HG03060 (cell line): ENCODE data around the gene ZNF12.
"Not testable (repeated sequence)": the region's sequence is repeated elsewhere in the genome, so short reads cannot be mapped to it uniquely, and the experiment has no call there.

ENCODE experiments used
- ATAC-seq: cut with Tn5 transposase; IDR thresholded peaks from one replicate; pipeline ENCODE4 v1.9.1; 2021; ENCODE audit warnings: low read depth, moderate number of reproducible peaks; ENCODE audit not compliant: unreplicated experiment

Gene ZNF12

GRCh38 chr7:6700793-6701192 is 6.0 kb downstream of the ZNF12 start:
- ATAC-seq: no peak

DNA sequence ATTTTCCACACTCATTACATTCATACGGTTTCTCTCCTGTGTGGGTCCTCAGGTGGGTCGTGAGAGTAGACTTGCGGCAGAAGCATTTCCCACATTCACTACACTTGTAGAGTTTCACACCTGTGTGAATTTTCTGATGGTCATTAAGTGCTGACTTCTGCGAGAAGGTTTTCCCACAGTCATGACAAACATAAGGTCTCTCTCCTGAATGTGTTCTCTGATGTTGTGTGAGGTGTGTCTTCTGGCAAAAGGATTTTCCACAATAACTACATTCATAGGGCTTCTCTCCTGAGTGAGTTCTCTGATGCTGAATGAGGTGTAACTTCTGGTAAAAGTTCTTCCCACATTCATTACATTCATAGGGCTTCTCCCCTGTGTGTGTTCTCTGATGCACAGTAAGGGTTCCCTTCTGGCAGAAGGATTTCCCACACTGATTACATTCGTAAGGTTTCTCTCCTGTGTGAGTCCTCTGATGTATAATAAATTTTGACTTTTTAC is 15.1 kb downstream of the ZNF12 start:
- no peak for ATAC-seq

GRCh38 chr7:6691103-6691502 is 15.6 kb downstream of the ZNF12 start:
- no peak for ATAC-seq

DNA sequence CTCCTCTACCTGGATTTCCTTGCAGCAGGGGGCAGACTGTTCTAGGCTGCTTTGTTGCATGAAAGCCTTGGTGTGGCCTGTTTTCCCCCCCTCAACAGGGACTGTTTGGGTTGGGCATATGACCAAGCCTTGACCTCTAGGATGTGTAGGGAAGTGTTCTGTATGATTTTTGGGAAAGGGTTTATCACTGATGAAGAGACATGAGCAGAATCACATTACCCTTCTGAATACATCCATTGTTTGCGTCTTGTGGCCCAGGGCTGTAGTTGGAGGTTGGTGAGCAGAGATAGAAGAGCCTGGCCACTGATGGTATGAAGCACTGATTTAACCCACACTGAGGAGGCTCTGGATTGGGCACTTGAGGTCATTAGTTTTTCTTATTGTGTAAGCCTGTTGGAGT is 26.6 kb downstream of the ZNF12 start:
- ATAC-seq: no peak

DNA sequence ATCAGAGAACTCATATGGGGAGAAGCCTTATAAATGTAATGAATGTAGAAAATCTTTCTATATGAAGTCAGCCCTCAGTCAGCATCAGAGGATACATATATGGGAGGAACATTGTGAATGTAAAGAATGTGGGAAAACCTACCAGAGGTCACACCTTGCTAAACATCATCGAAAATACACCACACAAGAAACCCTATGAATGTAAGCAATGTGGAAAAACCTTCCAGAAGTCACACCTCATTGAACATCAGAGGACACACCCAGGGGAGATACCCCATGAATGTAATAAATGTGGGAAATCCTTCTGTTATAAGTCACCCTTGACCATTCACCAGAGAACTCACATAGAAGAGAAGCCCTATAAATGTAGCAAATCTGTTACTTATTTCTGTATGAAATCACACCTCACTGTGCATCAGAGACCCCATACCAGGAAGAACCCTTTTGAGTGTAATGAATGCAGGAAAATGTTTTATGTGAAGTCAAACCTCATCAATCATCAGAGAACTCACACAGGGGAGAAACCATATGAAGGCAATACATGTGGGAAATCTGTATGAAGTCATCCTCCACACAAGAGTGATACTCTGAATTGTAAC is 30.8 kb downstream of the ZNF12 start:
- no peak for ATAC-seq

- ATAC-seq: not testable (repeated sequence)
Observed at GRCh38 chr7:6670851-6671250, 35.9 kb downstream of the ZNF12 start.

- ATAC-seq: no peak
Observed at GRCh38 chr7:6658618-6659345, 48.0 kb downstream of the ZNF12 start.

DNA sequence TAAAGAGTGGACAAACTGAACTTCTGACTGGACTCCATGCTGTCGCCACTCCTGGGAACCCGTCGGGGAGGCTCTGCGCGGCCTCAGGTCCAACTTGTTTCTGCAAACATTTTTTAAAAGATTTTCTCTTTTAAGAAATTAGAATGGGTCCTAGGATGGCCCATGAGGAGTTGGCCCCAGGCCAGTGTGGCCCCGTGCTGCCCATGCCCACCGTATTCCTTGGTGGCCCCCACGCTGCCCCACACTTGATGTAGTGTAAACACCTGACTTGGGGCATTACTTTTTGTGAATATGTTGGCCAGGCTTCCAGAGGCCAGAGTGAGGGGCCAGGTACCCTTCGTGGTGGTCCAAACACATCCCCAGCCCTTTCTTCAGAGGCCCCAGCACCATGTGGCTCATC is 50.3 kb downstream of the ZNF12 start:
- ATAC-seq: no peak

DNA sequence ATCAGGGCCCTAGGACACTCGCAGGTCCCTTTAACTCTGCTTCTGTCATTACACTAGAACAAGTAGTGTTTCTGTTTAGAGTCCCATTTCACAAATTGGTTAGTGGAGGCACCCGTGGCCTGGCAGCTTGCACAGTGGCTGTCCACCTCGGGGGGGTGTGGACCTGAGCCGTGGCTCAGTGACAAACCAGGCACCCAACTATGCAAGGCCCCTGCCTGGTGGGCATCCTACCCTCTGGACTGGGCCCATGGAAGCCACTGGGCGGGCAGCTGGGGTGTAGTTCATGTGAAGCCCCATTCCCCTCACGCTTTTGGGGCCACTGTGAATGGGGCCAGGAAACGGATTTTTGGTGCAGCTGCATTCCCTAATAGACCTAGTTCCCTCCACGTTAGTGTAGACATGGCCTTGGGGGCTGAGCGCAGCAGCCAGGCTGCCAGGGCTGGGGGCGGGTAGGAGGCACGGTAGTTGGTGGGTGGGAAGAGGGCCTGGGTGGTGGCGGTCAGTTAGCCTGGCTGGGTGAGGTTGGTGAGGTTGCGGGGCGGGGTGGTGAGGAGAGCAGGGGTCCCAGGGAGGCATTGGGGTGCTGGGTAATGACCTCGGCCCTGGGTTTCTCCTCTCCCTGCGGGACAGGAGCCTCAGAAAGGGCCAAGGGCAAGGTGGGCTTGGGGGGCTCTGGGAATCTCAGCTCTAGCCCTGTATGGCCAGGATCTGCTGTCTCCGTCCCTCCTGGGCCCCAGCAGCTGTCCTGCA is 50.9 kb downstream of the ZNF12 start:
- no peak for ATAC-seq

DNA sequence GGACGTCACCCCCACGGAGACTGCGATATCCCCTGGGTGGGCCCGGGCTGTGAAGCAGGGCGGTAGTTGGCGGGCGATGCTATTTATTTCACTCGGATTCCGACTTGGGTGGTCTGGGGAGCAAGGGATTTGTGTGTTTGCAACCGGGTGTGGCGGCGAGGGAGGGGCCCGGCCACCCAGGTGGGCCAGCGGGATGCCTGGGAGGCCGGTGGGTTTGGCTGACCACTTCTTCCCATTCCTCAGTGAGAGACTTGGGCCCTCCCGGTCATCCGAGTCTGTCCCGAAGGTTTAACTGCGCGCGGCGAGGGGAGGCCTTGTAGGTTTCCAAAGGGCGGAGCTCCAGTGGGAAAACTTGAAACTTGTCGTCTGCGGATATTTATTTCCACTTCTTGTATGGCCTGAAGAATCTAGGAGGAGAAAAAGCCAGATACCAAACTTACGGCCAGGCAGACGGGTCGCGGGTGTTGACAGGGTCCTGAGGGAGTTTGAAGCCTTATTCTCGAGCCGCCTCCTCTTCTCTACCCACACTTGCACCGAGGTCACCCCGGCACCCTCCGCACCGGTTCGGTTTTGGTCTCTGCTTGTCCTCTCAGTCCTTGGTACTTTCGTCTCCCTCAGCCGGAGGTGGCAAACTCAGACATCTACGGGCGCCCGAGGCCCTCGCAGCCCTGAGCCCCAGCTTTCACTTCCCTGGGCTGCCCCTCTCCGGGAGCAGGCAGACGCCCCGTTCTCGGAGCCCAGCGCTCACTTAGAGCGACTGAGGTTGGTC is 51.7 kb downstream of the ZNF12 start:
- no peak for ATAC-seq

GRCh38 chr7:6654113-6654841 is 52.5 kb downstream of the ZNF12 start:
- ATAC-seq: no peak

GRCh38 chr7:6653071-6654003 is 53.4 kb downstream of the ZNF12 start:
- ATAC-seq: no peak

- no peak for ATAC-seq
Observed at GRCh38 chr7:6652446-6653011, 54.2 kb downstream of the ZNF12 start.

DNA sequence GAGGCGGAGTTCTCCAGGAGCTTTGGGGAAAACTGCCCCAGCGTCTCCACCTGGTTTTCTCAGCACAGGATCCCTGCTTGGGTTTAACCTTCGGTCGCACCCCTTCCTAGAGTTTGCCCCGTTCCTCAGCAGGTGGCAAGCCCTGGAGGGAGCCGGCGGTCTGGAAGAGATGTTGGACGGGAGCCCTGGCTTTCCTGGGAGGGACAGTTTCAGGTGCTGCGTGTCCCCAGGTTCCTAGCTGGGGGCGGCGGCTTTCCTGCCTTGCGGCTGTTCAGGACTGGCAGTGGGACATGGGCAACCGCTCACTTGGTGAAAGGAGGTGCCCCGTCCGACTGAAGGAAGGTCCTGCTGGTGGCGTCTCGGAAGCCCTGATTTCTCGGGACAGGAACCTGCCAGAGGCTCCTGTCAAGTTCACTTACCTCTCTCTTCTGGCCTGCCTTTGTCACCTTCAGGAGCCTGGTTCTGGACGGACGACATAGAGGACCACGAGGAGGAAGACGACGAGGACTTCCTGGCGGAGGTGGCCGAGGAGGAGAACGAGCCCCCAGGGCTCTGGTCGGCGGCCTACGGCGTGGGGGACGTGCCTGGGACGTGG is 54.8 kb downstream of the ZNF12 start:
- no peak for ATAC-seq

DNA sequence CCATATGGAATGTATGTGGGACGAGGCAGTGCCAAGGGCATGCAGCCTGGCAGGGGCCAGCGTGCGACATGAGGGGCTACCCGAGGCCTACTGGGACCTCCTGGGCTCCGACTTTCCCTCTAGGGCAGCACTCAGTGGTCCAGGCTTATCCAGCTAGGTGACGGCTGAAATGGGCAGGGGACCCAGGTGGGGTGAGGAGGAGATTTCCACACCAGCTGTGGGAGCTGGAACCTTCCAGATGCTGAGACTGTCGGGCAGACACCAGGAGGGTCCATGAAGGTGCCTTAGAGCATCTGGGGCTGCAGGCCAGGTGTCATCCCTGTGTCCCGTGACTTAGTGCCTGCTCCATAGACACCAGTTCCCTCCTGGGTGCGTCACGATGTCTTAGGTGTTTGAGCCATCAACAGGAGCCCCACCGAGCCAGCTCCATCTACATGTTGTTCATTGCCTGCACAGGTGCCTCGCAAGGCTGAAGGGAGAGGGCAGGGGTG is 56.2 kb downstream of the ZNF12 start:
- ATAC-seq: no peak

GRCh38 chr7:6650086-6650485 is 56.7 kb downstream of the ZNF12 start:
- ATAC-seq: no peak

- ATAC-seq: no peak
Observed at GRCh38 chr7:6649241-6649961, 57.3 kb downstream of the ZNF12 start.

DNA sequence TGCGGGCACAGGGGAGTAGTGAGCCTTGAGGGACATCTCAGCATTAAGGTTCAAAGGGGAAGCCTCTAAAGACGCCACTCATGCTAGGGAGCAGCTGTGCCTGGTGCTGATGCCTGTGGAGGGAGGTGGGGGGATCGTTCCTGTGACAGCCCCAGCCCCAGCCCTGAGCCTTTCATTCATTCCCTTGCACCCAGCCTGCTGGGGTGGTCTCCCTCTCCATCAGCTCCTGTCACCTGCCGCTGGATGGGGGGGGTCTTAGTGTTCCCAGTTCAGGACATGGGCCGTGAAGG is 58.0 kb downstream of the ZNF12 start:
- no peak for ATAC-seq
